Mucosa of descending colon (tissue), 3 donors: ENCODE data around the gene GTSE1. TPM values are rescaled to one million over a fixed set of nuclear protein-coding genes. Genes with fewer than 3 reads are reported as not detected.
"Not testable (repeated sequence)": the region's sequence is repeated elsewhere in the genome, so short reads cannot be mapped to it uniquely, and the experiment has no call there.

Experiments
- ATAC-seq: fragments of 200-7000 bp; cut with Tn5 transposase; one replicate; pipeline ENCODE4 v1.9.1; 2020; ENCODE audit warnings: mild to moderate bottlenecking, moderate library complexity
- DNase-seq, 3 donors: peaks; one replicate each; pipeline ENCODE4 v3.0.0-alpha.2; 2020
- H3K36me3 ChIP-seq: fragments of 200-600 bp; one replicate; pipeline ENCODE4 v1.8.0; 2021; ENCODE audit warnings: low read depth, mild to moderate bottlenecking
- H3K4me1 ChIP-seq: fragments of 200-600 bp; one replicate; pipeline ENCODE4 v1.8.0; 2021; ENCODE audit warnings: low read depth, mild to moderate bottlenecking
- H3K4me3 ChIP-seq: fragments of 200-600 bp; one replicate; pipeline ENCODE4 v1.8.0; 2021; ENCODE audit warnings: mild to moderate bottlenecking
- H3K9me3 ChIP-seq: fragments of 200-600 bp; one replicate; pipeline ENCODE4 v1.8.0; 2021; ENCODE audit warnings: mild to moderate bottlenecking
- intact Hi-C, 2 donors: fragments of 100-400 bp; cut with DNase I in 1 of 2; cut with micrococcal nuclease in 1 of 2; formaldehyde crosslinking; loops; one replicate each; pipeline versions ENCODE4 v1.11.0 to v1.11.1; 2022; cut with DNase I, micrococcal nuclease
- total RNA-seq, 3 donors: library from RNA; stranded (reverse); fragmentation: NEBNext Ultra II Directional in 2 of 3; extraction: Animal tissue kit (Norgen Biotek cat#: 25700) in 2 of 3; gene quantifications; one replicate each; pipeline versions ENCODE4 v1.2.1 to v1.2.4, GENCODE V29; 2021 to 2023
- TF ChIP-seq, protein P1 (sequence below): fragments of 200-600 bp; IDR thresholded peaks from one replicate; pipeline ENCODE4 v1.8.0; 2022; ENCODE audit warnings: antibody characterized with exemption, mild to moderate bottlenecking
- donor health status: DM: no; HTN: no; CAD: no; lungs with moderate emphysema.
- donor health status: DM: no; HTN: no; CAD: no.
- donor health status: DM: no; HTN: yes; CAD: no.

GTSE1 gene
- total RNA-seq, 3 donors from 2014 or later, result 1.6 to 10.9 (median 3.6) TPM

GRCh38 chr22:46263216-46263590 is 33.5 kb upstream of the GTSE1 start, which contains the start of gene PKDREJ:
Gene PKDREJ (minus strand): TSS chr22:46263343. CDS start chr22:46263322, 21 bp downstream.
- intact Hi-C loops, result no loop called here
- H3K36me3 ChIP-seq, result no peaks in the 10 kb centered on the region
- H3K9me3 ChIP-seq, result no peaks in the 10 kb centered on the region
- TF ChIP-seq, protein P1, sequence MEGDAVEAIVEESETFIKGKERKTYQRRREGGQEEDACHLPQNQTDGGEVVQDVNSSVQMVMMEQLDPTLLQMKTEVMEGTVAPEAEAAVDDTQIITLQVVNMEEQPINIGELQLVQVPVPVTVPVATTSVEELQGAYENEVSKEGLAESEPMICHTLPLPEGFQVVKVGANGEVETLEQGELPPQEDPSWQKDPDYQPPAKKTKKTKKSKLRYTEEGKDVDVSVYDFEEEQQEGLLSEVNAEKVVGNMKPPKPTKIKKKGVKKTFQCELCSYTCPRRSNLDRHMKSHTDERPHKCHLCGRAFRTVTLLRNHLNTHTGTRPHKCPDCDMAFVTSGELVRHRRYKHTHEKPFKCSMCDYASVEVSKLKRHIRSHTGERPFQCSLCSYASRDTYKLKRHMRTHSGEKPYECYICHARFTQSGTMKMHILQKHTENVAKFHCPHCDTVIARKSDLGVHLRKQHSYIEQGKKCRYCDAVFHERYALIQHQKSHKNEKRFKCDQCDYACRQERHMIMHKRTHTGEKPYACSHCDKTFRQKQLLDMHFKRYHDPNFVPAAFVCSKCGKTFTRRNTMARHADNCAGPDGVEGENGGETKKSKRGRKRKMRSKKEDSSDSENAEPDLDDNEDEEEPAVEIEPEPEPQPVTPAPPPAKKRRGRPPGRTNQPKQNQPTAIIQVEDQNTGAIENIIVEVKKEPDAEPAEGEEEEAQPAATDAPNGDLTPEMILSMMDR, result no peak
- no peak for ATAC-seq
- H3K4me1 ChIP-seq, result peaks cover 8% of the 10 kb centered on the region
- DNase-seq, result peak in 1 of 3 donors; percentile 48
- H3K4me3 ChIP-seq, result no peak within 1 kb of the TSS

DNA sequence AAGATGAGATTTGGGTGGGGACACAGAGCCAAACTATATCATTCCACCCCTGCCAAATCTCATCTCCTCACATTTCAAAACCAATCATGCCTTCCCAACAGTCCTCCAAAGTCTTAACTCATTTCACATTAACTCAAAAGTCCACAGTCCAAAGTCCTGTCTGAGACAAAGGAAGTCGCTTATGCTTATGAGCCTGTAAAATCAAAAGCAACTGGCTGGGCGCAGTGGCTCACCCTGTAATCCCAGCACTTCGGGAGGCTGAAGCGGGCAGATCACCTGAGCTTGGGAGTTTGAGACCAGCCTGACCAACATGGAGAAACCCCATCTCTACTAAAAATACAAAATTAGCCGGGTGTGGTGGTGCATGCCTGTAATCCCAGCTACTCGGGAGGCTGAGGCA is 32.1 kb upstream of the GTSE1 start:
- ATAC-seq (peak; percentile 54), DNase-seq (peak in 2 of 3 donors; percentile 75 to 81)
- H3K9me3 ChIP-seq, H3K36me3 ChIP-seq, H3K4me3 ChIP-seq, intact Hi-C loops: not testable (repeated sequence)
- H3K4me1 ChIP-seq, result peaks cover 15% of the 10 kb centered on the region

GRCh38 chr22:46265627-46266026 is 31.0 kb upstream of the GTSE1 start:
- not testable (repeated sequence) for ATAC-seq, H3K9me3 ChIP-seq
- H3K4me1 ChIP-seq, result peaks cover 16% of the 10 kb centered on the region

GRCh38 chr22:46267431-46268279 is 29.0 kb upstream of the GTSE1 start, which contains the start of gene TTC38:
Gene TTC38 (plus strand): TSS chr22:46268008. CDS start chr22:46268040, 32 bp downstream.
- Histone ChIP-seq H3K4me1 (peaks cover 16% of the 10 kb centered on the region), H3K9me3 (no peaks in the 10 kb centered on the region), H3K4me3 (peak within 1 kb of the TSS; percentile 60), H3K36me3 (no peaks in the 10 kb centered on the region)
- intact Hi-C loops, result no loop called here
- DNase-seq (peak; percentile 94 to 95 (median 95)), ATAC-seq (peak; percentile 94)
- TF ChIP-seq, protein P1, result no peak

More at GRCh38 chr22:46265627-46266026, 31.0 kb upstream of the GTSE1 start:
- peak in 1 of 3 donors; percentile 25 for DNase-seq
- intact Hi-C loops, H3K36me3 ChIP-seq, H3K4me3 ChIP-seq: not testable (repeated sequence)

DNA sequence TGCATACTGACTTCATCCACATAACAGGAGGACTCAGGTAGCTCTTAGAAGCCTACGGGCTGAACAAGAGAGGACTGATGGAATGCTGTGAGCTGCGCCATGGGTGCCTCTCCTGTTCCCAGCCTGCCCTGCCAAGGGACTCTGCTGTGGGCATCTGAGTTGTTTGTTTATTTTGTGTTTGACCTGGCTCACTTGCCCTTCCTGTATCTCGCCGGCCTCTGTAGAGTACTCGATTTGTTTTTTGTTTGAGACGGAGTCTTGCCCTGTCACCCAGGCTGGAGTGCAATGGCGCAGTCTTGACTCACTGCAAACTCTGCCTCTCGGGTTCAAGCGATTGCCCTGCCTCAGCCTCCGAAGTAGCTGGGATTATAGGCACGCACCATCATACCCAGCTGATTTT is 27.1 kb upstream of the GTSE1 start:
- no peak for ATAC-seq
- DNase-seq, result peak in 1 of 3 donors; percentile 21
- Histone ChIP-seq H3K9me3 (no peaks in the 10 kb centered on the region), H3K4me1 (peaks cover 14% of the 10 kb centered on the region), H3K4me3 (no peak overlapping the region), H3K36me3 (peaks cover 5% of the 10 kb centered on the region)
- intact Hi-C loops, result no loop called here
- TF ChIP-seq, protein P1, result no peak

DNA sequence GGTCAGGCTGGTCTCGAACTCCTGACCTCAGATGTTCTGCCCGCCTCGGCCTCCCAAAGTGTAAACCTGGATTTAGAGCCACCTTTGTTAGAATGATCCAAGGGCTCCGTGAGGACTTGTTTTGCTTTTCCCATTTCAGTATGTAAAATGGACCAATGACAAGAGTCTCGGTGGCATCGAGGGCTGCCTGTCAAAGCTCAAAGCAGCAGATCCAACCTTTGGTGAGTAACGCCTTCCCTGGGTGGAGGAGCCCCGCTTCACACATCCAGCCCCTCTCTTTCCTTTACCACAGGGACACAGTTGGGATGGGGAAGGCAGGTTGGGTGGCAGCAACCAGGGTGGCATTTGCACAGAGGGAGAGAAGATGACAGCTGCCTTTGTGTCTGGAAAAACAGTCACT is 24.5 kb upstream of the GTSE1 start:
- ATAC-seq (no peak), DNase-seq (peak in 1 of 3 donors; percentile 9)
- Histone ChIP-seq H3K9me3 (no peaks in the 10 kb centered on the region), H3K4me1 (peaks cover 9% of the 10 kb centered on the region), H3K4me3 (no peak overlapping the region), H3K36me3 (peaks cover 5% of the 10 kb centered on the region)
- TF ChIP-seq, protein P1, result no peak
- intact Hi-C loops, result no loop called here
